Bone marrow (tissue), 2 donors: ENCODE data around the gene DLG1.

Experiments used
- DNase-seq, 2 donors: peaks; one replicate each; lab custom pipeline; 2025; lab: John Stamatoyannopoulos, UW

DLG1 gene

DNA sequence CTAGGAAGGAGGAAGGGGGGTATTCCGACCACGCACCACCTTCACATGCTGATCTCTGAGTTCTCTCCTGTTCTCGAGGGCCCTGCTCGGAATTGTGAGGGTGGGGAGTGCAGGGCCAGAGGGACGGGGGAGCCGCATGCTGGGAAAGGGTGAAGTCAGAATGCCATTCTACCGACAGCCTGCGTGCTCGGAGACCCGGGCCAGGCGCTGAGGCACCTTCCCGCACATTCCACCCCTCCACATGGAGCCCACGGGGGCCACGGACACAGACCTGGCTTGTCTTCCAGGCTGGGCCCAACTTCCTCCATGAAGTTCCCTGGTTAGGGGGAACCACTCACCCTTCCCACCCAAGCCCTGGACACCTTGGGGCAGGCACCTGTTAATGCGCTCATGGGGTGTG is 301.1 kb downstream of the DLG1 start:
- DNase-seq: no peak

DNA sequence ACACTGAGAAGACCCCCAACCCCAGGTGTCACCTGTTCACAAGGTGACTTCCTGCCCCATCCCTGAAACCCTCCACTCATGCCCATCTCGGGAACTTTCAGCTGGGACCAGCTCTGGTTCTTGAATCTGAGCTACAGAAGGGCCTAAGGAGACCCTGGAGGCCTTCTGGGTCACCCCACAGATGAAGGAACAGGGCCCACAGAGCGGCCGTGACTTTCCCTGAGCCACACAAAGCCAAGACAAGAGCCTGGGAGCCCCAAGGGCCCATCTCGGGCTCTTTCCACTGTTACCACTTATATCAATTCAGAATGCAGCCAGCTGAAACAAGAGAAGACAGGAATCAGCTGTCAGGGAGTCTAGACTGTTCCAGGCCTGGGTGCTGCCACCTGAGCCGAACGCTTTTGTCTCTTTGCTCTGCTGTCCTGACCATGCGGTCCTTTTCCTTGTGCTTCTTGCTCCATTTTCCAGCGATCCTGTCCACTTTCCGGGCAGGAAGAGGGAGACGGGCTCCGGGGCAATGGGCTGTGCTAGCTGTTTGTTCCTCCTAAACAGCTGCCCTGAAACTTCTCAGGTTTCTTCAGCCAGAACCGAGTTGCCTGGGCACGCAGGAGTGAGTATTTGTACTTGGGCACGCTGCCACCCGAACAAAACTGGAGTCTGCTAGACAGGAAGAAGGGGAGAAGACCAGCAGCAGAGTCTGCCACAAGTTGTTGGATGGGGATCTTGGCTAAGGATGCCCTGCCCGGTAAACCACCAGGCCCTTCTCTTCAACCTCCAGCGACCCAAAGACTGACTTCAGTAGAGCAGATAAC is 301.8 kb downstream of the DLG1 start:
- no peak for DNase-seq

DNA sequence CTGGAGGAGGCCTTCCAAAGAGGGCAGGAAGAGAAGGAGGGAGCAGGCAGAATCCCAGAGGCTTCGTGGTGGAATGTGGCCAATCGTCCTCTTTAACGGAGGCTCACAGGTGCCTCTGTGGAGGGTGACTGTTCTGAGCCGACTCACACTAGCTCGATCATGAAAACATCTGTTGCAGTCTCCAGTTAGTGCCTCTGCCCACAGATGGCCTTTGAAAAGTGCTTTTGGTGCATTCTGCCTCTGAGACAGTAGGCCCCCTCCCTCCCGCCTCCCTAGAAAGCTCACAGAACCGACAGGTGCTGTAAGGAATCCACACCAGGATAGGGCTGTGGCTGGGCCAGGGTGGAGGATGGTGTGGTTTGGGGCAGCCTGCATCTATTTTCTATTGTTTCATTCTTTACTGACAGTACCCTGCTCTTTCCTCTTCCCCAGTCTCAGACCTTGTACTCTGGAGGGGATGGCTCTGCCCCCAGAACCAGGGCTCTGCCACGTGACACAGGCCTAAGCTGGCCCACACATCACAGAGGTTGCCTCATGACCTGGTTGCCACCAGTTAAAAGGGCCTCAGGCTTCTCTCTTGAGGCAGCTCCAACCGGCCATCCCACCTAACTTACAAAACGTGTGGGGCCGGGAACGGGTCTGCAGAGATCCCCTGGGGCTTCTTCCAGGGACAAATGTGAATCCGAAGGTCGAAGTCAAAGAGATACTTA is 302.6 kb downstream of the DLG1 start:
- DNase-seq: no peak

DNA sequence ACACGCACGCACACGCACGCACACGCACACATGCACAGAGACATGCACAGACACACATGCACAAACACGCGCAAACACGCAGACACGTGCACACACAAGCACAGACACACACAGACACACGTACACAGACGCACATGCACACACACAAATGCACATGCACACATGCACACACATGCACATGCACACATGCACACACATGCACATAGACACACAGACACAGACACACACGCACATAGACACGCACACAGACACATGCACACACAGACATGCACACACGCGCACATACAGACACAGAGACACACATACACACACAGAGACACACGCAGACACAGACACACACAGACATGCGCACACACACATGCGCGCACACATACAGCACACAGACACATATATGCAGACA is 303.4 kb downstream of the DLG1 start:
- no peak for DNase-seq

DNA sequence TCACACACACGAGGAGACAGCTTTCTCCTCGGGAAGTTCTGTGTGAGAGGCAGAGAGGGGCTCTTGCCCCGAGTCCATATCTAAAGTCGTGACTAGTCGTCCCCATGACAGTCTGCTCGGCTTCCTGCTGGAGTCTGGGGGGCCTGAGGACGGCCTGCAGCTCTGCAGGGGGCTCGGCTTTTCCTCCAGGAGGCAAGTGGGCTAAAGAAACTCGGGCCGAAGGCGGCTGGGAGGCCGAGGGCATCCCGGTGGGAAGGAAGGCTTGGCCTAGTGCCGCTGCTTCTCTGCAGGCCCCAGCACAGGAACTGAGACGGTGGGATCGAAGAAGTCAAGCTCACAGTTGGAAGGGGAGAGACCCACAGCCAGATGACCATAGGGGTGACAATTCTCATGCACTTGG is 304.4 kb downstream of the DLG1 start:
- no peak for DNase-seq
